HepG2 (cell line): ENCODE results near the gene LYST. TPM values are rescaled to one million over a fixed set of nuclear protein-coding genes. Genes with fewer than 3 reads are reported as not detected.

Experiments used
- microRNA counts: library from miRNA; unstranded; fragments of <30 nt; microRNA quantifications from one replicate; lab custom pipeline; 2015
- microRNA-seq: library from miRNA; unstranded; fragments of <30 nt; microRNA quantifications from one replicate; pipeline ENCODE4, GENCODE V29; 2020
- polyA plus RNA-seq, 8 experiments: library from polyadenylated mRNA; depleted of rRNA in 3 of 8; stranded (reverse) in 7 of 8; unstranded in 1 of 8; fragments of >200 nt; fragmentation: Illumina TruSeq in 4 of 8; extraction: Trizol in 4 of 8; gene quantifications; 2 replicates each; pipeline versions ENCODE4 v1.2.1 to v1.2.3, GENCODE V29; 2011 to 2016; ENCODE audit warnings: low read depth in 4 of 8, missing spikeins in 1 of 8, mixed read lengths in 1 of 8; ENCODE audit not compliant: insufficient read depth in 1 of 8
- small RNA-seq, 3 experiments: library from RNA; depleted of rRNA; stranded (forward); fragments of <200 nt; gene quantifications; one replicate each; pipeline ENCODE3, GENCODE V24; 2012; ENCODE audit warnings: low read depth in 2 of 3, low replicate concordance in 1 of 3; ENCODE audit not compliant: insufficient read length in 3 of 3, insufficient read depth in 2 of 3
- total RNA-seq, 5 experiments: library from RNA; depleted of rRNA; stranded (reverse); fragments of >200 nt; fragmentation: Illumina TruSeq; extraction: Trizol; gene quantifications; 2 replicates each; pipeline ENCODE4 v1.2.3, GENCODE V29; 2016; ENCODE audit warnings: low read depth in 1 of 5

The LYST gene
- total and polyA plus RNA-seq, 2 of the 13 experiments (the other 11 are each of a cell fraction or from before 2014, with no cell fraction given): 0.91 to 2.5 TPM

MicroRNA genes within 50 kb of the gene (microRNA counts, 767-probe panel; counts per million panel counts)
- microRNA hsa-miR-1537 (lab: Ali Mortazavi, UCI): not detected

Small RNAs within 50 kb of the gene (microRNA-seq; reads per million reads assigned to microRNA genes)
- gene MIR1537: 1.0 reads per million

Small RNAs within 50 kb of the gene (small RNA-seq; reads per million reads assigned to genes)
- gene MIR1537 (0.10 to 2.9 (median 2.0) reads per million in 3 experiments), gene RNU6-968P (0 to 1.9 (median 0) reads per million in 3 experiments)

Other genes starting within 250 kb of the LYST start
- 27.1 and 37.9 TPM in 2 replicates for gene GNG4, start 217.1 kb downstream of the LYST start, total RNA-seq (2016; rRNA removed; fragmentation: Illumina TruSeq; extraction: Trizol)
- gene GNG4, start 217.1 kb downstream of the LYST start, polyA plus RNA-seq (2011; rRNA removed): 64.3 and 69.5 TPM in 2 replicates
- 29.3 and 50.2 TPM in 2 replicates for gene NID1, start 198.2 kb upstream of the LYST start, total RNA-seq (2016; rRNA removed; fragmentation: Illumina TruSeq; extraction: Trizol)
- gene NID1, start 198.2 kb upstream of the LYST start, polyA plus RNA-seq (2011; rRNA removed): 56.1 and 77.2 TPM in 2 replicates